ENCODE measurements around the gene LEFTY2. TPM values are rescaled to one million over a fixed set of nuclear protein-coding genes. Genes with fewer than 3 reads are reported as not detected.
A peak's percentile ranks its signal among the peaks of the same experiment; 100 is the strongest.

Gene LEFTY2
- total and polyA plus RNA-seq, 9 of the 15 experiments (the other 6 are each of a cell fraction or from before 2014, with no cell fraction given), result 0.04 to 0.14 TPM; not detected in 7

DNA sequence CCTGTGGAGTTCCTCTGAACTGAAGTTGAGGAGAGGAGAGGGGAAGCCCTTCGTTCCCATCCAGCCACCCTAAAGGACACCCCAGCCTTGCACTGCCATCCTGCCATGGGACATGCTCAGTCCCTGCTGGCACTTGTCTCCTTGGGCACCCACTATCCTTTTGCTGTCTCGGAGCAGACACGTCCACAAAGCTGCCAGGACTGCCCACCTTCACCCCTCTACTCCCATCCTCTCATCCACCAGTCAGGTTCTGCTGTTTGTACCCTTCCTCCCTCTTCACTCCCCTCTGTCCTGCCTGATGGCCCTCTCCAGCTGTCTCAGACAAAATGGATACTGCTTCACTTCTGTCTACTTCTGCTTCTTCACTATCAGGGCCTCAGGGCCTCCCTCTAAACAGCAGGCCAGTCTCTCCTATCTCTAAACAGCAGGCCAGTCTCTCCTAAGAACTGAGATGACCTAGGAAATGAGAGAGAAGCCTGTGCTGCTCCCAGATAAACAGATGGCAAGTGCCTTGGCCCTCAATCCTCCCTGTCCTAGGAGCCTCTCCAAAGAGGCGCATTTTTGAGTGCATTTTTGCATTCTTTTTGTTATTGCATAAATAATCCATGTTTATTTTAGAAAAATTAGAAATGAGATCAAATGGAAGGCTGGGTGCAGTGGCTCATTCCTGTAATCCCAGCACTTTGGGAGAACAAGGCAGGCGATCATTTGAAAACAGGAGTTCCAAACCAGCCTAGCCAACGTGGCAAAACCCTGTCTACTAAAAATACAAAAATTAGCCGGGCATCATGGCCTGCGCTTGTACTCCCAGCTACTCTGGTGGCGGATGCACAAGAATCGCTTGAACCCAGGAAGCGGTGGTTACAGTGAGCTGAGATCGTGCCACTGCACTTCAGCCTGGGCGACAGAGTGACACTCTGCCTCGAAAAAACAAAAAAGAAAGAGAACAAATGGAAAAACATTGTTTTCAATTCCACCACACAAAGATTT lies 12.5 kb downstream of the LEFTY2 start (continued):
- peak; percentile 92 to 95; a peak in 3 of 4 replicates for TF ChIP-seq RCOR1 (IDR thresholded peaks at IDR 0.05; ENCODE audit: borderline replicate concordance in 1 of 2, low read depth in 2 of 2, low read length in 2 of 2)
- no peak for TF ChIP-seq ZNF146 (CRISPR knock-in tag; IDR thresholded peaks at IDR 0.05; ENCODE audit: unreplicated experiment)
- peak; percentile 95 for TF ChIP-seq ZKSCAN8 (CRISPR knock-in tag; IDR thresholded peaks at IDR 0.05)
- TF ChIP-seq, protein P1, sequence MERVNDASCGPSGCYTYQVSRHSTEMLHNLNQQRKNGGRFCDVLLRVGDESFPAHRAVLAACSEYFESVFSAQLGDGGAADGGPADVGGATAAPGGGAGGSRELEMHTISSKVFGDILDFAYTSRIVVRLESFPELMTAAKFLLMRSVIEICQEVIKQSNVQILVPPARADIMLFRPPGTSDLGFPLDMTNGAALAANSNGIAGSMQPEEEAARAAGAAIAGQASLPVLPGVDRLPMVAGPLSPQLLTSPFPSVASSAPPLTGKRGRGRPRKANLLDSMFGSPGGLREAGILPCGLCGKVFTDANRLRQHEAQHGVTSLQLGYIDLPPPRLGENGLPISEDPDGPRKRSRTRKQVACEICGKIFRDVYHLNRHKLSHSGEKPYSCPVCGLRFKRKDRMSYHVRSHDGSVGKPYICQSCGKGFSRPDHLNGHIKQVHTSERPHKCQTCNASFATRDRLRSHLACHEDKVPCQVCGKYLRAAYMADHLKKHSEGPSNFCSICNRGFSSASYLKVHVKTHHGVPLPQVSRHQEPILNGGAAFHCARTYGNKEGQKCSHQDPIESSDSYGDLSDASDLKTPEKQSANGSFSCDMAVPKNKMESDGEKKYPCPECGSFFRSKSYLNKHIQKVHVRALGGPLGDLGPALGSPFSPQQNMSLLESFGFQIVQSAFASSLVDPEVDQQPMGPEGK (CRISPR knock-in tag; IDR thresholded peaks at IDR 0.05; ENCODE audit: borderline replicate concordance), result peak; percentile 45; the same call in 1 of the 2 replicates
- no peak for TF ChIP-seq ZNF699 (CRISPR knock-in tag; IDR thresholded peaks at IDR 0.05; ENCODE audit: insufficient replicate concordance)
- TF ChIP-seq SAFB2 (IDR thresholded peaks at IDR 0.05; ENCODE audit: borderline replicate concordance, low read depth, low read length, severe bottlenecking), result no peak
- TF ChIP-seq, protein P2, sequence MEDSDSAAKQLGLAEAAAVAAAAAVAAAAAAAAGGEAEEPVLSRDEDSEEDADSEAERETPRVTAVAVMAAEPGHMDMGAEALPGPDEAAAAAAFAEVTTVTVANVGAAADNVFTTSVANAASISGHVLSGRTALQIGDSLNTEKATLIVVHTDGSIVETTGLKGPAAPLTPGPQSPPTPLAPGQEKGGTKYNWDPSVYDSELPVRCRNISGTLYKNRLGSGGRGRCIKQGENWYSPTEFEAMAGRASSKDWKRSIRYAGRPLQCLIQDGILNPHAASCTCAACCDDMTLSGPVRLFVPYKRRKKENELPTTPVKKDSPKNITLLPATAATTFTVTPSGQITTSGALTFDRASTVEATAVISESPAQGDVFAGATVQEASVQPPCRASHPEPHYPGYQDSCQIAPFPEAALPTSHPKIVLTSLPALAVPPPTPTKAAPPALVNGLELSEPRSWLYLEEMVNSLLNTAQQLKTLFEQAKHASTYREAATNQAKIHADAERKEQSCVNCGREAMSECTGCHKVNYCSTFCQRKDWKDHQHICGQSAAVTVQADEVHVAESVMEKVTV (CRISPR knock-in tag; IDR thresholded peaks at IDR 0.05), result peak; percentile 13; the same call in 1 of the 2 replicates
- peak; percentile 92 for TF ChIP-seq CXXC5 (CRISPR knock-in tag; IDR thresholded peaks at IDR 0.05)
- TF ChIP-seq, protein P3, sequence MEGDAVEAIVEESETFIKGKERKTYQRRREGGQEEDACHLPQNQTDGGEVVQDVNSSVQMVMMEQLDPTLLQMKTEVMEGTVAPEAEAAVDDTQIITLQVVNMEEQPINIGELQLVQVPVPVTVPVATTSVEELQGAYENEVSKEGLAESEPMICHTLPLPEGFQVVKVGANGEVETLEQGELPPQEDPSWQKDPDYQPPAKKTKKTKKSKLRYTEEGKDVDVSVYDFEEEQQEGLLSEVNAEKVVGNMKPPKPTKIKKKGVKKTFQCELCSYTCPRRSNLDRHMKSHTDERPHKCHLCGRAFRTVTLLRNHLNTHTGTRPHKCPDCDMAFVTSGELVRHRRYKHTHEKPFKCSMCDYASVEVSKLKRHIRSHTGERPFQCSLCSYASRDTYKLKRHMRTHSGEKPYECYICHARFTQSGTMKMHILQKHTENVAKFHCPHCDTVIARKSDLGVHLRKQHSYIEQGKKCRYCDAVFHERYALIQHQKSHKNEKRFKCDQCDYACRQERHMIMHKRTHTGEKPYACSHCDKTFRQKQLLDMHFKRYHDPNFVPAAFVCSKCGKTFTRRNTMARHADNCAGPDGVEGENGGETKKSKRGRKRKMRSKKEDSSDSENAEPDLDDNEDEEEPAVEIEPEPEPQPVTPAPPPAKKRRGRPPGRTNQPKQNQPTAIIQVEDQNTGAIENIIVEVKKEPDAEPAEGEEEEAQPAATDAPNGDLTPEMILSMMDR (IDR thresholded peaks at IDR 0.05 in 2 of 3, conservative IDR thresholded peaks at IDR 0.05 in 1 of 3; ENCODE audit: insufficient read depth in 2 of 3, low read depth in 1 of 3, low read length in 3 of 3), result no peak; a peak in 1 of 6 replicates
- TF ChIP-seq ZNF551 (CRISPR knock-in tag; IDR thresholded peaks at IDR 0.05), result no peak
- TF ChIP-seq XRCC4 (IDR thresholded peaks at IDR 0.05; ENCODE audit: extremely low read depth, insufficient read depth, insufficient read length), result no peak
- TF ChIP-seq ZNF12 (CRISPR knock-in tag; IDR thresholded peaks at IDR 0.05), result no peak
- TF ChIP-seq ARHGAP35 (IDR thresholded peaks at IDR 0.05; ENCODE audit: partially characterized antibody), result peak; percentile 64
- peak; percentile 36; the same call in 1 of the 2 replicates for TF ChIP-seq JUN (IDR thresholded peaks at IDR 0.05; ENCODE audit: borderline replicate concordance, low read depth, low read length)
- TF ChIP-seq JUN (CRISPR knock-in tag; IDR thresholded peaks at IDR 0.05; ENCODE audit: borderline replicate concordance), result no peak; the same call in 1 of the 2 replicates
- TF ChIP-seq HDAC6 (IDR thresholded peaks at IDR 0.05; ENCODE audit: low read depth, low read length), result no peak
- no peak for TF ChIP-seq U2AF2 (optimal IDR thresholded peaks at IDR 0.05; ENCODE audit: low read depth, low read length)
- TF ChIP-seq, protein P4, sequence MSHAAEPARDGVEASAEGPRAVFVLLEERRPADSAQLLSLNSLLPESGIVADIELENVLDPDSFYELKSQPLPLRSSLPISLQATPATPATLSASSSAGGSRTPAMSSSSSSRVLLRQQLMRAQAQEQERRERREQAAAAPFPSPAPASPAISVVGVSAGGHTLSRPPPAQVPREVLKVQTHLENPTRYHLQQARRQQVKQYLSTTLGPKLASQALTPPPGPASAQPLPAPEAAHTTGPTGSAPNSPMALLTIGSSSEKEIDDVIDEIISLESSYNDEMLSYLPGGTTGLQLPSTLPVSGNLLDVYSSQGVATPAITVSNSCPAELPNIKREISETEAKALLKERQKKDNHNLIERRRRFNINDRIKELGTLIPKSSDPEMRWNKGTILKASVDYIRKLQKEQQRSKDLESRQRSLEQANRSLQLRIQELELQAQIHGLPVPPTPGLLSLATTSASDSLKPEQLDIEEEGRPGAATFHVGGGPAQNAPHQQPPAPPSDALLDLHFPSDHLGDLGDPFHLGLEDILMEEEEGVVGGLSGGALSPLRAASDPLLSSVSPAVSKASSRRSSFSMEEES (CRISPR knock-in tag; IDR thresholded peaks at IDR 0.05), result peak; percentile 14; the same call in 1 of the 2 replicates
- TF ChIP-seq NCOR1 (IDR thresholded peaks at IDR 0.05), result peak; percentile 100
